ENCODE results near the gene TMCO2.

DNA sequence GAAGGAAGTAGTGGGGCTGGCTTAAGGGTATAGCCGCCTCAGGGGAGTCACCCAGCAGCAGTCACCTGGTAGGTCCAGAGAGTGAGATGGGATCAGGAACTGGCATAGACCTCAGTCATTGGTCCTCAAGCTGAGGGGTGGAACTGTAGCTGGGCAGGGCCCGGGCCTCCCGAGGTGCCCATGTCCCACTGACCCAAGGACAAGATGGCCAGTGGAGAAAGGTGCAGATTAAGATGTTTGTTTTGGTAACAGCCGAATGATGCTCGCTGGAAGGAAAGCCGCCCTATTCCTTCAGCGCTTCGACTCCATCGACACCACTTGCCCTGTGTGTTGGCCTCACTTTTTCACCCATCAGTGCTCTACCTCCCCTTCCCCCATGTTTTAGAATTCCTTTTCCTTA lies 52.9 kb downstream of the TMCO2 start:
- TF ChIP-seq, protein P1, sequence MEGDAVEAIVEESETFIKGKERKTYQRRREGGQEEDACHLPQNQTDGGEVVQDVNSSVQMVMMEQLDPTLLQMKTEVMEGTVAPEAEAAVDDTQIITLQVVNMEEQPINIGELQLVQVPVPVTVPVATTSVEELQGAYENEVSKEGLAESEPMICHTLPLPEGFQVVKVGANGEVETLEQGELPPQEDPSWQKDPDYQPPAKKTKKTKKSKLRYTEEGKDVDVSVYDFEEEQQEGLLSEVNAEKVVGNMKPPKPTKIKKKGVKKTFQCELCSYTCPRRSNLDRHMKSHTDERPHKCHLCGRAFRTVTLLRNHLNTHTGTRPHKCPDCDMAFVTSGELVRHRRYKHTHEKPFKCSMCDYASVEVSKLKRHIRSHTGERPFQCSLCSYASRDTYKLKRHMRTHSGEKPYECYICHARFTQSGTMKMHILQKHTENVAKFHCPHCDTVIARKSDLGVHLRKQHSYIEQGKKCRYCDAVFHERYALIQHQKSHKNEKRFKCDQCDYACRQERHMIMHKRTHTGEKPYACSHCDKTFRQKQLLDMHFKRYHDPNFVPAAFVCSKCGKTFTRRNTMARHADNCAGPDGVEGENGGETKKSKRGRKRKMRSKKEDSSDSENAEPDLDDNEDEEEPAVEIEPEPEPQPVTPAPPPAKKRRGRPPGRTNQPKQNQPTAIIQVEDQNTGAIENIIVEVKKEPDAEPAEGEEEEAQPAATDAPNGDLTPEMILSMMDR (IDR thresholded peaks at IDR 0.05) = no peak
- no peak for TF ChIP-seq POLR2A (IDR thresholded peaks at IDR 0.05)
